H1 (cell line): ENCODE results near the gene IST1. TPM values are rescaled to one million over a fixed set of nuclear protein-coding genes. Genes with fewer than 3 reads are reported as not detected.

Experiments
- CTCF ChIA-PET: fragments of 300-600 bp; sonication (Branson Sonifier 250); formaldehyde crosslinking; loops from one replicate; lab custom pipeline; 2021; ENCODE audit not compliant: partially characterized antibody; lab: Charles Lee
- POLR2A ChIA-PET: fragments of 300-600 bp; sonication (Branson Sonifier 250); formaldehyde crosslinking; loops from one replicate; lab custom pipeline; 2021; ENCODE audit warnings: inconsistent platforms; ENCODE audit not compliant: partially characterized antibody; lab: Charles Lee
- DNase-seq, 2 experiments: peaks; one replicate each; pipeline versions ENCODE4 v3.0.0 to v3.0.0-alpha.2; 2010 to 2022; ENCODE audit warnings: low spot score in 2 of 2, low read depth in 1 of 2, mixed read lengths in 1 of 2
- FAIRE-seq: peaks from 2 replicates; lab custom pipeline; 2011; peaks lifted over from hg19 to GRCh38; lab: Jason Lieb, UNC
- H2AFZ ChIP-seq: 2 replicates; pipeline ENCODE4 v1.8.1; 2012; ENCODE audit warnings: low read length, inconsistent platforms
- H2AK5ac ChIP-seq: 2 replicates; pipeline ENCODE4 v1.6.1; 2013; ENCODE audit warnings: low read depth, low read length
- H2BK120ac ChIP-seq: replicated peaks from 2 replicates; pipeline ENCODE3; 2013; ENCODE audit warnings: low read depth, low read length, inconsistent platforms
- H2BK12ac ChIP-seq: 2 replicates; pipeline ENCODE4 v1.6.1; 2013; ENCODE audit warnings: low read depth, low read length
- H2BK15ac ChIP-seq: 2 replicates; pipeline ENCODE4 v1.6.1; 2013; ENCODE audit warnings: low read length
- H2BK20ac ChIP-seq: 2 replicates; pipeline ENCODE4 v1.6.1; 2013; ENCODE audit warnings: low read length
- H2BK5ac ChIP-seq: 2 replicates; pipeline ENCODE4 v1.6.1; 2013; ENCODE audit warnings: low read depth, low read length
- H3K14ac ChIP-seq: 2 replicates; pipeline ENCODE4 v1.6.1; 2013; ENCODE audit warnings: inconsistent platforms; ENCODE audit not compliant: insufficient read length
- H3K18ac ChIP-seq: 2 replicates; pipeline ENCODE4 v1.6.1; 2013; ENCODE audit warnings: low read length; ENCODE audit errors: extremely low read depth
- H3K23ac ChIP-seq: 2 replicates; pipeline ENCODE4 v1.6.1; 2013; ENCODE audit warnings: inconsistent platforms; ENCODE audit not compliant: insufficient read length
- H3K23me2 ChIP-seq: 2 replicates; pipeline ENCODE4 v1.6.1; 2013; ENCODE audit warnings: low read depth, low read length
- H3K27ac ChIP-seq: 2 replicates; pipeline ENCODE4 v1.6.1; 2011; ENCODE audit warnings: low read depth, low read length, inconsistent platforms
- H3K27me3 ChIP-seq, 4 experiments: replicated peaks in 1 of 4; 1 replicate in 1 of 4; 2 replicates in 3 of 4; pipeline versions ENCODE4 v1.6.1 to v1.8.1; 2011 to 2013; ENCODE audit warnings: low read length in 3 of 4, mild to moderate bottlenecking in 3 of 4, inconsistent platforms in 2 of 4, mixed read lengths in 2 of 4, moderate library complexity in 1 of 4; ENCODE audit not compliant: control insufficient read depth in 3 of 4, insufficient read depth in 3 of 4; ENCODE audit errors: extremely low read depth in 1 of 4
- H3K36me3 ChIP-seq, 4 experiments: 2 replicates each; pipeline versions ENCODE4 v1.6.1 to v1.8.1; 2011 to 2013; ENCODE audit warnings: mild to moderate bottlenecking in 4 of 4, low read length in 3 of 4, moderate library complexity in 2 of 4, control low read depth in 1 of 4, inconsistent platforms in 1 of 4; ENCODE audit not compliant: insufficient read depth in 4 of 4, control insufficient read depth in 2 of 4
- H3K4ac ChIP-seq: replicated peaks from 2 replicates; pipeline ENCODE3; 2013; ENCODE audit warnings: low read length, low read depth, mixed read lengths, inconsistent platforms; ENCODE audit not compliant: insufficient read length
- H3K4me1 ChIP-seq, 4 experiments: replicated peaks in 1 of 4; 1 replicate in 1 of 4; 2 replicates in 3 of 4; pipeline versions ENCODE4 v1.6.1 to v1.8.1; 2011 to 2013; ENCODE audit warnings: low read length in 3 of 4, inconsistent platforms in 2 of 4, mixed read lengths in 1 of 4; ENCODE audit not compliant: insufficient read depth in 4 of 4, control insufficient read depth in 3 of 4
- H3K4me2 ChIP-seq, 2 experiments: 2 replicates each; pipeline versions ENCODE4 v1.6.1 to v1.8.1; 2011 to 2013; ENCODE audit warnings: low read depth in 2 of 2, low read length in 2 of 2, control low read depth in 1 of 2, inconsistent platforms in 1 of 2, mild to moderate bottlenecking in 1 of 2; ENCODE audit not compliant: insufficient read depth in 1 of 2
- H3K4me3 ChIP-seq, 4 experiments: fragments of 200-600, 300-600 bp in 1 of 4; sonication (generic), shearing (Covaris generic), sonication (Bioruptor Twin) in 1 of 4; 2 replicates each; pipeline versions ENCODE4 v1.5.1 to v1.8.1; 2011 to 2016; ENCODE audit warnings: low read length in 4 of 4, low read depth in 3 of 4, control low read depth in 2 of 4, inconsistent platforms in 2 of 4, mild to moderate bottlenecking in 2 of 4, mixed read lengths in 1 of 4, moderate library complexity in 1 of 4; ENCODE audit not compliant: insufficient read depth in 2 of 4; ENCODE audit errors: extremely low read depth in 1 of 4
- H3K56ac ChIP-seq: replicated peaks from 2 replicates; pipeline ENCODE3; 2013; ENCODE audit warnings: low read depth, mild to moderate bottlenecking, mixed read lengths, low read length, inconsistent platforms; ENCODE audit not compliant: insufficient read length
- H3K79me1 ChIP-seq: 2 replicates; pipeline ENCODE4 v1.6.1; 2013; ENCODE audit warnings: low read depth, low read length, control low read depth
- H3K79me2 ChIP-seq, 2 experiments: 2 replicates each; pipeline versions ENCODE4 v1.6.1 to v1.8.1; 2012 to 2013; ENCODE audit warnings: low read length in 2 of 2, mild to moderate bottlenecking in 2 of 2, inconsistent platforms in 1 of 2; ENCODE audit not compliant: insufficient read depth in 2 of 2, control insufficient read depth in 1 of 2
- H3K9ac ChIP-seq, 4 experiments: replicated peaks in 1 of 4; 1 replicate in 1 of 4; 2 replicates in 3 of 4; pipeline versions ENCODE4 v1.6.1 to v1.8.1; 2011 to 2013; ENCODE audit warnings: low read depth in 3 of 4, low read length in 3 of 4, control low read depth in 2 of 4, mild to moderate bottlenecking in 2 of 4, moderate library complexity in 2 of 4, inconsistent platforms in 1 of 4; ENCODE audit errors: extremely low read depth in 1 of 4
- H3K9me3 ChIP-seq, 2 experiments: 2 replicates each; pipeline versions ENCODE4 v1.6.1 to v1.8.1; 2012 to 2013; ENCODE audit warnings: mild to moderate bottlenecking in 2 of 2, moderate library complexity in 2 of 2, control low read depth in 1 of 2, inconsistent platforms in 1 of 2, low read depth in 1 of 2, low read length in 1 of 2, mixed read lengths in 1 of 2; ENCODE audit not compliant: insufficient read depth in 2 of 2
- H4K20me1 ChIP-seq, 2 experiments: replicated peaks in 1 of 2; 2 replicates each; pipeline versions ENCODE3 to v1.8.1; 2011 to 2013; ENCODE audit warnings: inconsistent platforms in 2 of 2, low read length in 2 of 2, mild to moderate bottlenecking in 1 of 2; ENCODE audit not compliant: insufficient read depth in 2 of 2, control insufficient read depth in 1 of 2
- H4K5ac ChIP-seq: 2 replicates; pipeline ENCODE4 v1.6.1; 2013; ENCODE audit warnings: low read length, low read depth, mixed read lengths, inconsistent platforms; ENCODE audit not compliant: insufficient read length
- H4K8ac ChIP-seq: 2 replicates; pipeline ENCODE4 v1.8.0; 2013; ENCODE audit warnings: mild to moderate bottlenecking, moderate library complexity, low read length, inconsistent platforms; ENCODE audit not compliant: insufficient read depth; ENCODE audit errors: extremely low read depth
- H4K91ac ChIP-seq: replicated peaks from 2 replicates; pipeline ENCODE3; 2013; ENCODE audit warnings: low read length, mixed read lengths, inconsistent platforms; ENCODE audit not compliant: insufficient read length
- BACH1 ChIP-seq: IDR thresholded peaks from 2 replicates; pipeline ENCODE4 v1.6.1; 2012; ENCODE audit warnings: low read length, improper control_type of control experiment
- CHD2 ChIP-seq: IDR thresholded peaks from 2 replicates; pipeline ENCODE4 v1.6.1; 2012; ENCODE audit warnings: low read length, improper control_type of control experiment
- CTBP2 ChIP-seq: IDR thresholded peaks from 2 replicates; pipeline ENCODE4 v1.7.0; 2011; ENCODE audit warnings: borderline replicate concordance, mild to moderate bottlenecking, moderate library complexity, mixed read lengths, low read length; ENCODE audit not compliant: insufficient read depth, insufficient read length
- EZH2 ChIP-seq: fragments of 200-600 bp; sonication (generic); IDR thresholded peaks from 2 replicates; pipeline ENCODE4 v1.7.1; 2012; ENCODE audit warnings: low read depth, mild to moderate bottlenecking, moderate library complexity, low read length, inconsistent platforms; ENCODE audit not compliant: severe bottlenecking
- GTF2F1 ChIP-seq: IDR thresholded peaks from 2 replicates; pipeline ENCODE4 v1.6.1; 2012; ENCODE audit warnings: low read depth, low read length, improper control_type of control experiment, borderline replicate concordance
- NRF1 ChIP-seq: IDR thresholded peaks from 2 replicates; pipeline ENCODE4 v1.6.1; 2011; ENCODE audit warnings: mild to moderate bottlenecking, low read depth, low read length, improper control_type of control experiment
- POLR2A ChIP-seq, 2 experiments: IDR thresholded peaks; 1 replicate in 1 of 2; 2 replicates in 1 of 2; pipeline ENCODE4 v1.6.1; 2011; ENCODE audit warnings: low read depth in 2 of 2, low read length in 2 of 2, mild to moderate bottlenecking in 2 of 2; ENCODE audit errors: control extremely low read depth in 1 of 2
- RBBP5 ChIP-seq: IDR thresholded peaks from 2 replicates; pipeline ENCODE4 v1.7.1; 2012; ENCODE audit warnings: low read depth, mild to moderate bottlenecking, inconsistent platforms, low read length, moderate library complexity, borderline replicate concordance
- SAP30 ChIP-seq: fragments of 300-600 bp; sonication (generic); IDR thresholded peaks from 2 replicates; pipeline ENCODE4 v1.7.1; 2012; ENCODE audit warnings: low read length, moderate library complexity, mild to moderate bottlenecking, inconsistent platforms; ENCODE audit not compliant: insufficient read depth, insufficient replicate concordance
- SP2 ChIP-seq: IDR thresholded peaks from 2 replicates; pipeline ENCODE4 v1.6.1; 2012; ENCODE audit warnings: mild to moderate bottlenecking, low read length, inconsistent platforms
- SP4 ChIP-seq: IDR thresholded peaks from 2 replicates; pipeline ENCODE4 v1.6.1; 2012; ENCODE audit warnings: low read length, inconsistent platforms
- TCF12 ChIP-seq: IDR thresholded peaks from 2 replicates; pipeline ENCODE4 v1.6.1; 2011; ENCODE audit warnings: low read depth, mild to moderate bottlenecking, low read length
- TEAD4 ChIP-seq: IDR thresholded peaks from 2 replicates; pipeline ENCODE4 v1.6.1; 2012; ENCODE audit warnings: low read depth, low read length, inconsistent platforms, mixed read lengths
- YY1 ChIP-seq: IDR thresholded peaks from 2 replicates; pipeline ENCODE4 v1.6.1; 2011; ENCODE audit warnings: low read depth, mild to moderate bottlenecking, low read length
- WGBS, 2 experiments: shearing (Covaris generic) in 1 of 2; methylation state at CpG; one replicate each; pipeline versions ENCODE4 v1.1.6 to v1.1.7; 2013 to 2015; ENCODE audit warnings: low lambda C conversion rate in 2 of 2, mixed read lengths in 2 of 2, inconsistent platforms in 1 of 2, low coverage in 1 of 2, missing lambda C conversion rate in 1 of 2; ENCODE audit not compliant: insufficient replicate concordance in 2 of 2, insufficient coverage in 1 of 2, insufficient read length in 1 of 2; ENCODE audit errors: extremely low coverage in 1 of 2, missing lambda C conversion rate in 1 of 2; 5-methylcytosine and 5-hydroxymethylcytosine counted together
- polyA plus RNA-seq, 7 experiments: library from polyadenylated mRNA; depleted of rRNA in 3 of 7; stranded (reverse) in 5 of 7; unstranded in 2 of 7; fragments of >200 nt in 5 of 7; fragments of 200-250 nt in 2 of 7; gene quantifications; 1 replicate in 5 of 7; 2 replicates in 1 of 7; 4 replicates in 1 of 7; pipeline versions ENCODE4 v1.2.1 to v1.2.3, GENCODE V29; 2011 to 2013; ENCODE audit warnings: missing spikeins in 2 of 7, mixed read lengths in 2 of 7
- total RNA-seq: library from RNA; stranded (reverse); fragmentation: NEBNext Ultra II Directional; extraction: Animal tissue kit (Norgen Biotek cat#: 25700); gene quantifications from 2 replicates; pipeline ENCODE4 v1.2.1, GENCODE V29; 2021

Gene IST1
- total and polyA plus RNA-seq, 2 of the 8 experiments (the other 6 are each of a cell fraction or from before 2014, with no cell fraction given) = 190 to 248 TPM

- WGBS, 2 experiments = 93% methylated on average over 6 of the region's 6 CpGs; no CpG with 5 or more reads in 1 of the 2 experiments
- no peak overlapping the region for H2AK5ac ChIP-seq
- no peak overlapping the region for H3K18ac ChIP-seq
- no peaks in the 10 kb centered on the region for H3K9me3 ChIP-seq
- H3K27ac ChIP-seq = no peak overlapping the region
- H2BK20ac ChIP-seq = no peak overlapping the region
- peaks cover 35 to 80% (median 54%) of the 10 kb centered on the region in 4 experiments for H3K36me3 ChIP-seq
- H2AFZ ChIP-seq = no peak overlapping the region
- no peak overlapping the region for H3K14ac ChIP-seq
- peaks cover 9 to 10% of the 10 kb centered on the region in 2 experiments for H4K20me1 ChIP-seq
- ChIA-PET POLR2A (interaction anchor here (0.7 kb wide), 1 partner anchor 16 kb away, joined by 3 read pairs; no protein-coding TSS in a partner anchor), CTCF (no interaction called here)
- no peak overlapping the region for H3K4me3 ChIP-seq
- no peak overlapping the region for H2BK120ac ChIP-seq
- no peak overlapping the region for H3K4me2 ChIP-seq
- no peak overlapping the region for H4K5ac ChIP-seq
- FAIRE-seq (no peak), DNase-seq (no peak)
- no peak overlapping the region for H3K23ac ChIP-seq
- no peaks in the 10 kb centered on the region for H3K27me3 ChIP-seq
- peaks cover 20 to 88% of the 10 kb centered on the region in 2 experiments for H3K79me2 ChIP-seq
- H3K4me1 ChIP-seq = no peaks in the 10 kb centered on the region; a peak in 1 of 7 replicates
- no peak overlapping the region for H3K56ac ChIP-seq
- no peak overlapping the region for H2BK12ac ChIP-seq
- H4K8ac ChIP-seq = no peak overlapping the region
- no peaks in the 10 kb centered on the region for H3K23me2 ChIP-seq
- no peak overlapping the region for H3K4ac ChIP-seq
- H4K91ac ChIP-seq = no peak overlapping the region
- no peak overlapping the region for H2BK5ac ChIP-seq
- H2BK15ac ChIP-seq = no peak overlapping the region
- H3K79me1 ChIP-seq = peaks cover 4% of the 10 kb centered on the region
- no peak overlapping the region for H3K9ac ChIP-seq
- no peak for TF ChIP-seq YY1
- no peak for TF ChIP-seq RBBP5
- TF ChIP-seq SP4 = no peak
- TF ChIP-seq SAP30 = no peak
- no peak for TF ChIP-seq TEAD4
- no peak for TF ChIP-seq CHD2
- no peak for TF ChIP-seq GTF2F1
- TF ChIP-seq BACH1 = no peak
- TF ChIP-seq EZH2 = no peak
- no peak for TF ChIP-seq TCF12
- TF ChIP-seq CTBP2 = no peak
- TF ChIP-seq SP2 = no peak
- no peak for TF ChIP-seq POLR2A (IDR thresholded peaks at IDR 0.05; ENCODE audit: control extremely low read depth in 1 of 2, low read depth in 2 of 2, low read length in 2 of 2)
- TF ChIP-seq NRF1 = no peak
These were observed 22.6 kb downstream of the IST1 start for GRCh38 chr16:71917900-71918299.
